GM18502 (cell line): Measurements from ENCODE around the gene KIAA1958.
"Not testable (repeated sequence)": the region's sequence is repeated elsewhere in the genome, so short reads cannot be mapped to it uniquely, and the experiment has no call there.

Experiments
- ATAC-seq: cut with Tn5 transposase; IDR thresholded peaks from one replicate; pipeline ENCODE4 v1.9.1; 2021; ENCODE audit warnings: mild to moderate bottlenecking; ENCODE audit not compliant: unreplicated experiment, poor library complexity

Gene KIAA1958

DNA sequence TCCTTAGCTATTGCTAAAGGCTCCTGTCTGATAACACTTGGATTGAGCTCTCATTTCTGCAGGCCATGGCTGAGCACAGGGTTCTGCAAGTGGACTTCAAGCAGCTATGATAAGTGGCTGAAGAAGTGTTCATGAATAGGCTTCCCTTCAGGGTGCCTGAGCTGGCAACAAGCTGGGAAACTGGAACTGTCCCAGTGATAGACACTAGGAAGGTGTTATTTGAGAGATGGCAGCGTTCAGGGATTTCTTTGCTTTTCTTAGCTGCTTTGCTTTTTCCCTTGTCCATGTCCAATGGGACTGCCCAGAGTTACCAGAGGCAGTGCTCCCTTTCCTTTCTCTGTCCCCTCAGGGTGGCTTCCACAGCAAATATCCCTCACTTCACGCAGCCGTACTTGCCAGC lies 155.5 kb downstream of the KIAA1958 start:
- no peak for ATAC-seq

DNA sequence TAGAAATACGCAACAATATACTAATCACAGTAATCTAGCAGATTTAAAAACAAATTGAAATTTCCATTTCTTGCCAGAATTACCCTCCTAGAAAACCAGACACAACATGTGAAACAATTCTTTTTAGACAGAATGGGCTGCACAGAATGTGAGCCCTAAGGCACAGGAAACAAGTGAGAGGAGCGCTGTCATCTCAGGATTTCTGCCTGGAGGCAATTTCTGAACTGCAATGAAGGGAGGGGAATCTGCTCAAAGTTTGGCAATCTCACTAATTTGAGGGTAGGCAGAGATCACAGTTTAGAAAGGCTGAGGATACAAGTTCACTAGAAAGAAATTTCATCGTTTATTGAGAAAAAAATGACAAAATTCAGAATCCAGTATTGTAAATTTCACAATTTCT lies 161.0 kb downstream of the KIAA1958 start:
- ATAC-seq = no peak

DNA sequence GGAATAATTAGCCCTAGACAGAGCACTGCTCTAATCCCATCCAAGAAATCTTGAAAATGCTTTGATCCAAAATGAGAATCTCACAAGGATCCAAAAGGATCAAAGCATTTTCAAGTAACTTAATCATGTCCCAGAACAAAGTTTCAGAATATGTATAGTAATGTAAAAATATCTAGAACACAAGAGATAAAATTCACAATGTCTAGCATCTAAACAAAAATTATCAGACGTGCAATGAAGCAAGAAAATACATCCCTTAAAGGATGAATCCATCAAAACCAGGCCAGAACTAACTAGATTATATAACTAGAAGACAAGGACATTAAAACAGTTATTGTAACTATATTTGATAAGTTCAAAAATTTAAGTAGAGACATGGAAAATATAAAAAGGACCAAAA lies 162.0 kb downstream of the KIAA1958 start:
- no peak for ATAC-seq

DNA sequence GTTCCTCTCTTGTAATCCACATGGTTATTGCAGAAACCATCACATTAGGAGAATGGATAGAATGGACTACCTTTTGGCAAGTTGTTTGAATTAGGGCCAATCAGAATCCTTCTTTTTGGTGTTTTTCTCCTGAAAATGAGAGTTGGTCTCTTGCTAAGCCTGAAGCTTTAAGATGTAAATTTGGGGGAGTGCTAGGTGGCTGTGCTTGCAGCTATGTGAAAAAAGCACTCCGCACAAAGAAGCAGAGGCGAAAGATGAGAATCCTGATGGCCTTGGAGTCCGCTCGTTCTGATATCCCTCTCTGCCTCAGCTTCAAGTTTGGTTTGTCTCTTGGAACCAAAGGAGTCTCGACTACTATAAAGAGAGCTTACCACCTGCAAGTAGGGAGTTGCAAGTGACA lies 167.7 kb downstream of the KIAA1958 start:
- no peak for ATAC-seq

DNA sequence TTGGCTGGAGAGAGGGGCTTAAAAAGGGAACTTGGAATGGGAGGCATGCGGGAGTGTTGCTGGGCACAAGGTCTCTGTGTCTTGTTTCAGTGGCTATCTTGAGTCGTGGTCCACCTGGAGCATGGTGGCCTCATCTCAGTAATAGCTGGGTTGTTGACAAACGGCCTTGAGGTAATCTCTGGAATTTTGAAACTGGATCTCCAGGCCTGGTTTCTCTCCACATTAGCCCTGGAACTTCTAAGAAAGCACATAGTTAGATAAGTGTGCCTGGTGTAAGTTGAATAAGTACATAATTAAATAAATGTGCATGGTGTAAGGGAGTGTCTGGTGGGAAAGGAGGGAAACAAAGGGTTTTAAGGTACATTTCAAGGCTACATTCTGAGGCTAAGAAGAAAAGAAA lies 169.0 kb downstream of the KIAA1958 start:
- ATAC-seq = no peak

DNA sequence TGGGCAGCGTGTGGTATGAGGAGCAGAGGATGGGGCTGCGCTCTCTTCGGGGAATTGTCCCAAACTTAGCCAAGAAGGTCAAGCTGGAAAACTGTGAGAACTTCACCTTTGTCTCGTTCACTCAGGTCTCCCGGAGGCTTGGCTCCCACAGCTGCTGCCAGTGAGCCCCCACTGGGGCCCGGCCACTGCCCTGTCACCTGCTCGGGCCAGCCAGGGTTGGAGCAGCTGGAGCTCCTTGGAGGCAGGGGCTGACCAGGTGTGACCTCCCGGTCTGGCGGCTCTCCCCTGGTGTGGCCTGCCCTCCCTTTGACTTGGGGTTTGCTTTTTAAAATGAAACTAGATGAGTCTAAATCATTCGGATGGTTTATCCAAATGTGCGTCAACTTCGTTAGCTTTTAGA lies 173.3 kb downstream of the KIAA1958 start:
- ATAC-seq = no peak

DNA sequence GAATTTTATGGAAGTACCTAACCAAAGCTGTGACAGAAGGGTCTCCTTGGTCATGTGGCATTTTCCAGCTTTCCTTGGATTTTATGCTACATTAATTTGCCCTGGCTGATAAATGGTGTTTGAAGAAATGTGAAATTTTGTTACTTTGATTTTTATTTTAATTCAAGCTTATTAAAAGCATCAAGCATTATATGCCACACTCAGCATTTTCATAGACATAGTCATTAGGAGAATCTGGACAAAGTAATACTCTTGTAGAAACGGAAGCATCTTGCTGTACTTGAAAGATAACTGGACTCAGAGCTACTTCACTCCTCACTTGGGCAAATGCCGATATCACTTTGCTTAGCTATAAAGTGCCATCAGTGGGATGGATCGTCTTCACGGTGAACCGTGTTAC lies 177.1 kb downstream of the KIAA1958 start:
- ATAC-seq = no peak

DNA sequence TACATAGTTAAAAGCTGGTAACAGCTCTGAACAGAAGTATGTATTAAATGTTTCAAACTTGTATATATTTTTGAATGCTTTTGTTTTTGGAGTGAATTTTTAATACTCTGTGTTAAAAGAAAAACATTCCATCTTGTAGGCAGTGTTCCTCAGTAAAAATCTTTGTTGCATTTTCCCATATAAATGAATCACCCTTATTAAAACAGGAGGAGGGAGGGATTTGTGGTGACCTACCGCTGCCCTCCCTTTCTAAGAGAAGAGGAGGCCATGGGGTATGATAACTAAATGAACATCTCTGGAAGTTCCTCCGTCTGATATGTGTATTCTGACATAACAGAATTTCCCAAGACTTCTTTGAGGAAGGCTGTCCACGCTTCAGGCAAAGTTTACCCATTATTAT lies 177.9 kb downstream of the KIAA1958 start:
- no peak for ATAC-seq

DNA sequence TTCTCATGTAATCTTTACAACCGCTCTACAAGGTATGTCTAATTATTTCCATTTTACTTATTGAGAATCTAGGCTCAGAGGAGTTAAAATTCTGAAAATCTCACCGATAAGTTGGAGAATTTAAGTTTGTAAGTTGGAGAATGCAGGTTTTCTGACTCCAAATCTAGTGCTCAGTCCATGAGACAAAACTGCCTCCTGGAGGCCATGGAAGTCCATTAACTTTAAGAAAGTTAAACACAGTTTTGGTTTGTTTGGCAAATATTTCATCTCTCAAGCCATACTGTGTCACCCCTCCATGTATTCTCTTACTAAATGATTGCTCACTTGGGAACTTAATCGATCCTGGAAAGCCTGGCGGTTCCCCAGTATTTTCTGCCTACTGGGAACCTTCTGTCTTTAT lies 178.7 kb downstream of the KIAA1958 start:
- no peak for ATAC-seq

DNA sequence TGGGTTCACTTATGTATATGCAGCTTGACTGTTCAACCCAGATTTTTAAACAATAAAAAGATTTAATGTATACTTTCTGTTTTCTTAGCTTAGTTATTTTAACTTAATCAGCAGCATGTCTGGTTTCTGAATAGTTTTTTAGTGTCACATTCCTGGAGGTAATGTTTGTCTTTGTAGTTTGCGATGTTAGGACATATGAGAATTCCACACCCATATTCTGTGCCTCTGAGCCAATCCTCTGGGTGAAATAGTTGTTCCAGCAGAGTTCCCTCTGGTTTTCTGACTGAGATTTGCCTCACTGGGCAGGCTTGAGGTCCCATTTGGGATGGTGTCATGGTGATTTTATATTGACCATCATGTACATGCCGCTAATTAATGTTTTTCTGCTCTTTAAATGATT lies 182.7 kb downstream of the KIAA1958 start:
- ATAC-seq = no peak

DNA sequence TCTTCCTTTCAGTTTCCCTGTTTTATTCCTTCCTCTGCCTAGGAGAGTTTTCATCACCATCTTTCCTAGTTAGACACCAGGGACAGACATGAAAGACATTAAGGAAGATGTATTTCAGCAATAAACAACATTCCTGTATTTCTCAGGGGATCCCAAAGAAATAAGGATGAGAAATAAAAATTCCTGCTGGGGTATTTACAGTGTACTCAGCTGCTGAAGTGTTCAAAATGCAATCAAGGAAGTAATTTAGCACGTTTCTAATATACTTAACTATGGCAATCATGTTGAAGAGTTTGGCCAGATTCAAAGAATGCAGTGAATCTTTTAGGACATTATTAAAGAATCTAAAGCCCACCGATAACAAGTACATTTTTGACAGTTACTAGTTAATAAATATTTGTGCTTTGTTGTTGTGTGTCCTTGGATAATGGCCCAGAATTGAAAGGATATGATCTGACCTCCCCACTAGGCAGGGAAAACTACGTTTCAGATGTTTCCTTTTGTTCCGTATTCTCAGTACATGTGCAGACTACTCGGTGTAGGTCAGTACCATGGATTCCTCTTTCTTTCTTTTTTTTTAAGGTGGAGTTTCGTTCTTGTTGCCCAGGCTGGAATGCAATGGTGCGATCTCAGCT lies 184.5 kb downstream of the KIAA1958 start:
- no peak for ATAC-seq

DNA sequence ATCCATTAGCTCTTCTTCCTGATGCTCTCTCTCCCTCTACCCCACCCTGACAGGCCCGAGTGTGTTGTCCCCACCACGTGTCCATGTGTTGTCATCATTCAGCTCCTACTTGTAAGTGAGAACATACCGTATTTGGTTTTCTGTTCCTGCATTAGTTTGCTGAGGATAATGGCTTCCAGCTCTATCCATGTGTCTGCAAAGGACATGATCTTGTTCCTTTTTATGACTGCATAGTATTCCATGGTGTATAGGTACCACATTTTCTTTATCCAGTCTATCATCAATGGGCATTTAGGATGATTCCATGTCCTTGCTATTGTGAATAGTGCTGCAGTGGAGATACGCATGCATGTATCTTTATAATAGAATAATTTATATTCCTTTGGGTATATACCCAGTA lies 186.6 kb downstream of the KIAA1958 start:
- not testable (repeated sequence) for ATAC-seq

DNA sequence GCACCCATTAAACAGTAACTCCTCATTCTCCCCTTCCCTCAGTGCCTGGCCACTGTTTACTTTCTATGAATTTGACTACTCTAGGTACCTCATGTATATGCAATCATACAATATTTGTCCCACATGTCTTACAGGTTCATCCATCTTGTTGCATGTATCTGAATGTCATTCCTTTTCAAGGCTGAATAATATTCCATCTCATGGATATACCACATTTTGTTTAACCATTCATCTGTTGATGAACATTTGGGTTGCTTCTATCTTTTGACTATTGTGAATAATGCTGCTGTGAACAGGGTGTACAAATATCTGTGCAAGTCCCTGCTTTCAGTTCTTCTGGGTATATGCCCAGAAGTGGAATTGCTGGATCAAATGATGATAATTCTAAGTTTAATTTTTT lies 190.4 kb downstream of the KIAA1958 start:
- no peak for ATAC-seq

DNA sequence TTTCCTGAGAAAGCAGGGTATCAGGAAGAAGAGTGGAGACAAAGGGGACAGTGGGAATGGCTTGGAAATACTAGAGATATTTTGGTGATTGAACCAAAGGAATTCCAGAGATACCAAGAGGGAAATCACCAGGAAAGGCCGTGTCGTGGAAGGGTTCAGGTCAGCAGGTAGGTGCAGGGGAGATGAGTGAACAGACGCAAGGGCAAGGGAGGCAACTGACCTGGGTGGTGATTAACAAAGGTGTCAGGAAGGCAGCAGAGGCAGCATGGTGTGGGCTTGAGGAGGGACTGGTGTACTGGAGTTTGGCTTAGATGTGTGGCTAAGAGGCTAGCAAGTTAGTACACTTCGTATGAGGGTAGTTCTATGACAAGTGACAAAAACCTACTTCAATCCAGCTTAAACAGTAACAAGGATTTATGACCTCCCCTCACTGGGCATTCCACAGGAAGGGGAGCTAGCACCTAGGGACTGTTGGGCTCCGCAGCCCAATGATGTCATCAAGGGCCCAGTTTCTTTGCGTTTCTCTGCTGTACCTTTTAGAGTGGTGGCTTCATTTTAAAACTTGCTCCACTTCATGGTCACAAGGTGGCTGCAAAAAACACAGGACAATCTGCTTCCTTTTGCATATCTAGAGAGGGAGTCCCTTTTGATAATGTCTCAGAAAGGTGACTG lies 194.2 kb downstream of the KIAA1958 start:
- ATAC-seq = no peak

DNA sequence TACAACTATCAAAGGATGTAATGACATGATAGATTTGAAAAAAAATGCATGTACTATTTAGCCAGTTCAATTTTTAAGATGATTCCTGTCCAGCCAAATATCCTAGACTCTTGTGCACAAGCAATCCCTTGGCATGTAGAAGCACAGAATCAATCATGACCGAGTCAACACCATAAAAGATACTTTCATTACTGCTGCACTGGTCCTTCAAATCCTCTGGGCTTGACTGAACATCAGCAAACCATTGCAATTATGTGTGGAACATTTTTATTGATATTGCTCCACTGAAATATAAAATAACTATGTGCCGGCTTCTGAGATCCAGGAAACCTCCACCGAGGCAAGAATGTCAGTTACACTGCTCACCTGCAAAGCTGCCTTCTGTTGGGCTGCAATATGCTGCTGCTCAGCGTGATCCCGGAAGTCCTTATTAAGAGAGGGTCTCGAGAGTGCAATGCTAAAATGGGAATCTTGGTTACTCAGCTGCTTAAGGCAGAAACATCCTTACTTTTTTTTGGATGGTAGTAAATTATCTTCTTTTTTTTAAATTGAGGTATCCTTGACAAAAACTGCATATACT lies 202.6 kb downstream of the KIAA1958 start:
- ATAC-seq = no peak

DNA sequence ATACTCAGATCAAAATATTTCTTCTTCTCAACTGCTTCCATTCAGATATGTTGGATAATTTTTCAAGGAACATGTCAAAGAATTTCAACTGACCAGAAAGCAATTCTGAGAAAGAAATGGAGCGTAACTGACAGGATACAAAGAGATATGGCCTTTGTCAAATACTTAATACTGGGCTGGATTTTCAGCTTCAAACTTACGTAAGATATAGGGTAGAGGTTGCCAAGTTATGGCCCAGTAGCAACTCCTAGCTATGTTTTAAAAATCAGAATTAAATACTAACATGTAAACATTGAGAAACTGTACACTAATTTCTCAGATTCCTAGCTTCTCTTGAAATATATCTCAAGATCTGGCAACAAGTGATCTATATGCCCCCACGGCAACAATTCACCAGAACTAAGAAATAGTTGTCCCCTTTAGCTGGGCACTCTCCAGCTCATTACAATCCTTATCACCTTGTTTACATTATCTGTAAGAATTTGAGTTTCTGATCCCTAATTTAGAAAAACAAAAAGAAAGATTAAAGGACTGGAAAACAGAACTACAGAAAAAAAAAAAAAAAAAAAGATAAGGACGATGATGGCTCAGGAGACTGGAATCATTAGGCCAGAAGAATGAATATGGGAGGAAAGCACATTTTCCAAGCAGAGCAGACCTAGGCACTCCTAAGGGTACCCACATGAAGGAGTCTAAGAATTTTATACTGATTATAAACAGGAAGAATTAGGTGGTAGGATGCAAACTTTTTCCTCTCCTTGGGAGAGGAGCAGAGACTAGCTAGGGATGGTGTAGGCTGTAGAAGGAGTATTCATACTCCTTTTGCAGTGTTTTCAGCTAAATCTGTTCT lies 208.3 kb downstream of the KIAA1958 start:
- no peak for ATAC-seq

DNA sequence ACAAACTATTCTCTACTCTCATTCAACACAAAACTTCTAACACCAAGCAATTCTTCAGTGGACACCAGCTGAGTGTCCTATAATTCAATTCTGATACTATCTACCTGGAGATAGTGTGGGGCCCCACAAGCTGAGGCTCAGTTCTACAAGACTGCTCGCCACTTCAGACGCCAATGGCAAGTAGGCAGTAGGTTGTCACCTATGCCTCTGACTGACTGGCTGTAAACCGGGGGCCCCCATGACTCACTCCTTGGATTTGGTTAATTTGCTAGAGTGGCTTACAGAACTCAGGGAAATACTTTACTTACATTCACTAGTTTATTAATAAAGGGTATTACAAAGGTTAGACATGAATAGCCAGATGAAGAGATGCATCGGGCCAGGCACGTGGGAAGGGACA lies 209.8 kb downstream of the KIAA1958 start:
- no peak for ATAC-seq

DNA sequence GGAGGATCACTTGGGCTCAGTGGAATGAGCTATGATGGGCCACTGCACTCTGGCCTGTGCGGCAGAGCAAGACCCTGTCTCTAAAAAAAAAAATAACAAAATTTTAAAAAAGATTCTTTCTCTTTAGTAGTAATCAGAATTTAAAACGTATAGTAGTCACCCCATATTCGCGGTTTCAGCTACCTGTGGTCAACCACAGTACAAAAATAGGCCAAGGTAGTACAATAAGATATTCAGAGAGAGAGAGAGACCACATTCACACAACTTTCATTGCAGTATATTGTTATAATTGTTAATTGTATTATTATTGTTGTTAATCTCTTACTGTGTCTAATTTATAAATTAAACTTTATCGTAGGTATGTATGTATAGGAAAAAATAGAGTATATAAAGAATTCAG lies 212.6 kb downstream of the KIAA1958 start:
- ATAC-seq = peak; percentile 91

DNA sequence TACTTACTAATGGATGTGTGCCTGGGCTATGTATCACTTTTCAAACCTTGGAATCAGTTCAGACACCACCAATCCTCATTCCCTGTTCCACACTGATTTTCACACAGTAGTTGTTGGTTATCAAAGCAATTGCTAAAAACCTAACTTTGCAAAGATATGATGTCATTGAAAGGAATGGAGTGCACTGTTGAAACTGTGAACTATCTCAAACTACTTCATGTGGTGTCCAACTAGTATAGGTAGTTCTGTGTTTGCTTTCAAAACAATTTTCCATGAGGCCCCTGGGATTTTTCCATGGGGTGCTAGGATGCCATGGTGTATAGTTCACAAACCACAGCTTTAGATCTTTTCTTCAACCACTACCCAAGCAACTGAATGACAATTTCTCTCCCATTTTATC lies 213.5 kb downstream of the KIAA1958 start:
- no peak for ATAC-seq

DNA sequence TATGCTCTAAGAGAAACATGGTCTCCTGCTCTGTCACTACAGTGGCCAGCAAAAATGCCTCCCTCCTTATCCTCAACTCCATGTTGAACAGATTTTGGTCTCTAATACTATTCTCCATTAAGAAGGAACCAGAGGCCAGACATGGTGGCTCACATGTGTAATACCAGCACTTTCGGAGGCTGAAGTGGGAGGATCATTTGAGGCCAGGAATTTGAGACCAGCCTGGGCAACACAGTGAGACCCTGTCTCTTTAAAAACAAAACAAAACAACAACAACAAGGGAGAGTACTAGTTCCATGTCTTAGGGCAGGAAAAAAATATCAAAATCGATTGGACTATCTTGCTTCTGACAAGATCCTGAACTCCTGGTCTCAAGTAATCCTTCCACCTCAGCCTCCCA lies 216.7 kb downstream of the KIAA1958 start:
- ATAC-seq = no peak

DNA sequence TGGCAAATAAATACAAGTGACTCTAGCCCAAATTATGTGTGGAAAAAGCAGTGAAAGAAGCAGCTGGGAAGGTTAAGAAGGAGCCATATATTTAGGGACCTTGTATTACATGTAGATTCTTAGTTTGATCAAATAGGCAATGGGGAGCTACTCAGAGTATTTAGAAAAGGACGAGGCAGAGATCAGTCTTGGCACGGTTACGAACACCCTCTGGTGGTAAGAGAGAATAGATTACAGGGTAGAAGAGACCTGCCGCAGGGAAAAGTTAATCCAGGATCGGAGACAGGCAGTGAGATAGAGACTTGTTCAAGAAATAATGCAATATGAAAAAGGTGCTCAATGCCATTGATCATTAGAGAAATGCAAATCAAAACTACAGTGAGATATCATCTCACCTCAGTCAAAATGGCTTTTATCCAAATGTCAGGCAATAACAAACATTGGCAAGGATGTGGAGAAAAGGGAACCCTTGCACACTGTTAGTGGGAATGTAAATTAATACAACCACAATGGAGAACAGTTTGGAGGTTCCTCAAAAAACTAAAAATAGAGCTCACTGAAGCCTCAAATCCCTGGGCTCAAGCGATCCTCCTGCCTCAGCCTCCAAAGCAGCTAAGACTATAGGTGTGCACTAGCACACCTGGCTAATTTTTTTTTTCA lies 219.3 kb downstream of the KIAA1958 start:
- no peak for ATAC-seq
